ENCODE data around the gene LONP2.
"Not testable (repeated sequence)": the region's sequence is repeated elsewhere in the genome, so short reads cannot be mapped to it uniquely, and the experiment has no call there.

The LONP2 gene

DNA sequence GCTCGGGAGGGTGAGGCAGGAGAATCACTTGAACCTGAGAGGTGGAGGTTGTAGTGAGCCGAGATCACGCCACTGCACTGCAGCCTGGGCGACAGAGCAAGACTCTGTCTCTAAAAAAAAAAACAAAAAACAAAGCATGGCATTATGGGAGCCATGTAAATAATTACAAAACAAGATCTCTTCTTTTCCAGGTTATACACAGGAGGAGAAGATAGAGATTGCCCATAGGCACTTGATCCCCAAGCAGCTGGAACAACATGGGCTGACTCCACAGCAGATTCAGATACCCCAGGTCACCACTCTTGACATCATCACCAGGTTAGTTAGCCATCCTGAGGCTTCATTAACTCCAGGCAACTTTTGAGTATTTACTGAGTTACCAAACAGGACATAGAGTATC is 55.4 kb downstream of the LONP2 start:
- Histone ChIP-seq H3K4me1 (no peaks in the 10 kb centered on the region), H3K36me3 (ENCODE audit: control insufficient read depth, insufficient read depth, low read length) (no peaks in the 10 kb centered on the region), H3K79me2 (no peaks in the 10 kb centered on the region), H3K27ac (no peak overlapping the region), H3K4me3 (ENCODE audit: low read depth, low read length) (no peak overlapping the region), H3K4me2 (ENCODE audit: low read length) (no peak overlapping the region), H2AFZ (no peak overlapping the region), H3K9ac (no peak overlapping the region), H3K27me3 (ENCODE audit: control insufficient read depth, insufficient read depth, low read length) (no peaks in the 10 kb centered on the region), H3K9me3 (ENCODE audit: control insufficient read depth, low read length) (no peaks in the 10 kb centered on the region)
- TF ChIP-seq, protein P1, sequence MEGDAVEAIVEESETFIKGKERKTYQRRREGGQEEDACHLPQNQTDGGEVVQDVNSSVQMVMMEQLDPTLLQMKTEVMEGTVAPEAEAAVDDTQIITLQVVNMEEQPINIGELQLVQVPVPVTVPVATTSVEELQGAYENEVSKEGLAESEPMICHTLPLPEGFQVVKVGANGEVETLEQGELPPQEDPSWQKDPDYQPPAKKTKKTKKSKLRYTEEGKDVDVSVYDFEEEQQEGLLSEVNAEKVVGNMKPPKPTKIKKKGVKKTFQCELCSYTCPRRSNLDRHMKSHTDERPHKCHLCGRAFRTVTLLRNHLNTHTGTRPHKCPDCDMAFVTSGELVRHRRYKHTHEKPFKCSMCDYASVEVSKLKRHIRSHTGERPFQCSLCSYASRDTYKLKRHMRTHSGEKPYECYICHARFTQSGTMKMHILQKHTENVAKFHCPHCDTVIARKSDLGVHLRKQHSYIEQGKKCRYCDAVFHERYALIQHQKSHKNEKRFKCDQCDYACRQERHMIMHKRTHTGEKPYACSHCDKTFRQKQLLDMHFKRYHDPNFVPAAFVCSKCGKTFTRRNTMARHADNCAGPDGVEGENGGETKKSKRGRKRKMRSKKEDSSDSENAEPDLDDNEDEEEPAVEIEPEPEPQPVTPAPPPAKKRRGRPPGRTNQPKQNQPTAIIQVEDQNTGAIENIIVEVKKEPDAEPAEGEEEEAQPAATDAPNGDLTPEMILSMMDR (IDR thresholded peaks at IDR 0.05) = no peak

DNA sequence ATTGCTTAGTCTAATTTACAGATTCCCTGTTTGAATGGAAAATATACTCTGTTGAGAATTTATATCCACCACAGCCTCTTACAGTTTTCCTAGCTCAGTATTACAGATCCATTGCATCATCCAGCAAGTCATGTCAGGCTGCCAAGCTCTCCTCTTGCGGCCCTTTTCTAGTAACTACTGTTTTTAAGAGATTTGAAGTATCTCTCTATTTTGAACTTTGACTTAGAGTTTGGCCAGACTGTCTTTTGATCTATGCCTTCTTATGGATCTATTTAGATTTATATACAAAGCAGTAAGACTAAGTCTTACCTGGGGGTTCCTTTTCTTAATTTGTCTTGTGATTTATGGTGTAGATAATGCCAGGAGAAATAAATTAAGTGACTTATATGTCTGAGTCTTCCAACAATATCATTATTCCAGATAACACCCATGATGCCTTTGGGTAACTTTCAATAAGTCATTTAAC is 56.3 kb downstream of the LONP2 start:
- Histone ChIP-seq H3K79me2 (no peaks in the 10 kb centered on the region), H3K27ac (no peak overlapping the region), H2AFZ (no peak overlapping the region), H3K9me3 (ENCODE audit: control insufficient read depth, low read length) (no peaks in the 10 kb centered on the region), H3K4me1 (no peaks in the 10 kb centered on the region), H3K36me3 (ENCODE audit: control insufficient read depth, insufficient read depth, low read length) (no peaks in the 10 kb centered on the region), H3K4me2 (ENCODE audit: low read length) (no peak overlapping the region), H3K9ac (no peak overlapping the region), H3K27me3 (ENCODE audit: control insufficient read depth, insufficient read depth, low read length) (no peaks in the 10 kb centered on the region), H3K4me3 (ENCODE audit: low read depth, low read length) (no peak overlapping the region)
- TF ChIP-seq, protein P1 (IDR thresholded peaks at IDR 0.05) = no peak

DNA sequence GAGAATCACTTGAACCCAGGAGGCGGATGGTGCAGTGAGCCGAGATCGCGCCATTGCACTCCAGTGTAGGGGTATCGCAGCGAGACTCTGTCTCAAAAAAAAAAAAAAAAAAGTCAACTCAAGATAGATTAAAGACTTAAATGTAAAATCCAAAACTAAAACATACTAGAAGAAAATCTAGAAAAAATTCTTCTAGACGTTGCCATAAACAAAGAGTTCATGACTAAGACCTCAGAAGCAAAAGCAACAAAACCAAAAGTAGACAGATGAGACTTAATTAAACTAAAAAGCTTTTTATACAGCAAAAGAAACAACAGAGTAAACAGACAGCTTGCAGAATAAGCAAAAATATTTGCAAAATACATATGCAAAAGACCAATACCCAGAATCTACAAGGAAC is 64.4 kb downstream of the LONP2 start:
- Histone ChIP-seq H3K9ac (no peak overlapping the region), H3K27ac (no peak overlapping the region), H3K36me3 (ENCODE audit: control insufficient read depth, insufficient read depth, low read length) (no peaks in the 10 kb centered on the region), H3K4me2 (ENCODE audit: low read length) (no peak overlapping the region), H3K4me1 (no peaks in the 10 kb centered on the region), H3K27me3 (ENCODE audit: control insufficient read depth, insufficient read depth, low read length) (no peaks in the 10 kb centered on the region), H3K79me2 (peaks cover 20% of the 10 kb centered on the region), H2AFZ (no peak overlapping the region), H3K4me3 (ENCODE audit: low read depth, low read length) (no peak overlapping the region), H3K9me3 (ENCODE audit: control insufficient read depth, low read length) (no peaks in the 10 kb centered on the region)
- TF ChIP-seq, protein P1 (IDR thresholded peaks at IDR 0.05) = no peak

DNA sequence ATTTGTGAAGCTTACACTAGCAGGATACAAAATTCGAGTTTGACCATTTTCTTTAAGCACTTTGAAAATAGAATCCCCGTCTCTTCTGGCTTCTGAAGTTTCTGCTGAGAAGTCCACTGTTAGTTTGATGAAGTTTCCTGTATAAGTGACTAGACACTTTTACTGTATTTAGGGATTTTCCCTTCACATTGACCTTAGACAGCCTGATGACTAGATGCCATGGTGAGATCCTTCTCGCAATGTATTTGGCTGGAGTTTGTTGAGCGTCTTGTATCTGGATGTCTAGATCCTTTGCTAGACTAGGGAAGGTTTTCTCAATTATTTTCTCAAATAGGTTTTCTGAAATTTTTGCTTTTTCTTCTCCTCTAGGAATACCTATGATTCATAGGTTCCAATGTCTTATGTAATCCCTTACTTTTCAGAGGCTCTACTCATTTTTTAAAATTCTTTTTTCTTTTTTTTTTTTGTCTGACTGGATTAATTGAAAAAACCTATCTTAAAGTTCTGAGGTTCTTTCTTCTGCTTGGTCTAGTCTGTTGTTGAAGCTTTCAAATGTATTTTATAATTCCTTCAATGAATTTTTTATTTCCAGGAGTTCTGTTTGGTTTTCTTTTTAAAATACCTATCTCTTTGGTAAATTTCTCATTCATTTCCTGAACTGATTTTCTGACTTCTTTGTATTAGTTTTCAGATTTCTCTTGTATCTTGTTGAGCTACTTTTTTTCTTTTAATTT is 67.0 kb downstream of the LONP2 start:
- no peaks in the 10 kb centered on the region for H3K27me3 ChIP-seq (ENCODE audit: control insufficient read depth, insufficient read depth, low read length)
- no peak overlapping the region for H3K4me2 ChIP-seq (ENCODE audit: low read length)
- H3K9ac ChIP-seq = no peak overlapping the region
- no peaks in the 10 kb centered on the region for H3K36me3 ChIP-seq (ENCODE audit: control insufficient read depth, insufficient read depth, low read length)
- H3K79me2 ChIP-seq = peaks cover 23% of the 10 kb centered on the region
- no peaks in the 10 kb centered on the region for H3K9me3 ChIP-seq (ENCODE audit: control insufficient read depth, low read length)
- H3K27ac ChIP-seq = no peak overlapping the region
- no peak overlapping the region for H3K4me3 ChIP-seq (ENCODE audit: low read depth, low read length)
- TF ChIP-seq, protein P1 (IDR thresholded peaks at IDR 0.05) = no peak
- H2AFZ ChIP-seq = no peak overlapping the region
- peaks cover 4% of the 10 kb centered on the region for H3K4me1 ChIP-seq

DNA sequence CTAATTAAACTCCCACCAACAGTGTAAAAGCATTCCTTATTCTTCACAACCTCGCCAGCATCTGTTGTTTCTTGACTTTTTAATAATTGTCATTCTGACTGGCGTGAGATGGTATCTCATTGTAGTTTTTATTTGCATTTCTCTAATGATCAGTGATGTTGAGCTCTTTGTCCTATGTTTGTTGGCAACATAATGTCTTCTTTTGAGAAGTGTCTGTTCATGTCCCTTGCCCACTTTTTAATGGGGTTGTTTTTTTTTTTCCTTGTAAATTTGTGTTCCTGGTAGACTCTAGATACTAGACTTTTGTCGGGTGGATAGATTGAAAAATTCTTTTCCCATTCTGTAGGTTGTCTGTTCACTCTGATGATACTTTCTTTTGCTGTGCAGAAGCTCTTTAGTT is 69.8 kb downstream of the LONP2 start:
- H3K4me3 ChIP-seq (ENCODE audit: low read depth, low read length); H3K27ac ChIP-seq; H3K27me3 ChIP-seq (ENCODE audit: control insufficient read depth, insufficient read depth, low read length); H3K9me3 ChIP-seq (ENCODE audit: control insufficient read depth, low read length); H3K9ac ChIP-seq; H3K36me3 ChIP-seq (ENCODE audit: control insufficient read depth, insufficient read depth, low read length); H3K4me2 ChIP-seq (ENCODE audit: low read length); H2AFZ ChIP-seq; H3K4me1 ChIP-seq: not testable (repeated sequence)
- peaks cover 20% of the 10 kb centered on the region for H3K79me2 ChIP-seq
